ENCODE data around the gene NR4A1.
A peak's percentile ranks its signal among the peaks of the same experiment; 100 is the strongest.

The NR4A1 gene

DNA sequence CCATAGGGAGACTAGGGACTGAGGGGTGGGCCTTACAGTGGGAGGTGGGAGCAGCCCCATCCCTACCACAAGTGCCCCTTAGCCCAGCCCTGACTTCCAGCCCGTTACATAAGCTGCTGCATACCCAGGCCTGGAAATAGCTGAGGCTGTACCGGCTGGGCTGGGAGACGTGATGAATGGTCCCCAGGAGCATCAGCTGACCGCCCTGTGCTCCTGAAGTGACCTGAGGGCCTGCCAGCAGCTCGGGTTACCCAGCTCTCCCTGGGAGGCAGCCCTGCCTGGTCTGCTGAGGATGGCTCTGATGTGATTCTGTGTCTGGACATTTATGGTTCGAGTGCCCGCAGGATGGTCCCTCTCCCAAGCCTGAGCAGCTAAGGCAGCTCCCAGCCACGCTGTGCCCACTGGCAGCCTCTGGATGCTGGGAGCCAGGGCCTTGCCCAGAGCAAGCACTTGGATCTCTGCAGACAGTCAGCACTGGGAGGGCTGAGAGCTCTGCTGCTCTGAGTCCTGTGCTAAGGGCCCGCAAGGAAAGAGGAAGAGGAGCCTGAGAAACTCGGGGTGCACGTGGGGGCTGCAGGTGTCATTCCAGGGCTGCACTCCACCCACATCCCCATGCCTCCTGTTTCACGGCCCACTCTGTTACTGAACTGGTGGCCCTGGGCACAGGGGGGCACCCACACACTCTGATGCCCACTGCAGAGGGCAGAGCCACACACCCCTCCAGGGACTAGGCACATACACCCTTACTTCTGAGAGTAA, 24.0 kb upstream of the NR4A1 start:
- H3K27me3 ChIP-seq, result peaks cover 28% of the 10 kb centered on the region
- H3K27ac ChIP-seq, result no peak overlapping the region
- no peaks in the 10 kb centered on the region for H3K9me3 ChIP-seq
- peaks cover 26 to 30% of the 10 kb centered on the region in 2 experiments for H3K4me1 ChIP-seq (ENCODE audit: control insufficient read depth in 1 of 2, insufficient read depth in 1 of 2, low read depth in 1 of 2, low read length in 1 of 2)
- H3K4me3 ChIP-seq (ENCODE audit: low read depth in 1 of 2, low read length in 1 of 2), result no peak overlapping the region
- no peaks in the 10 kb centered on the region for H3K36me3 ChIP-seq
- TF ChIP-seq, protein P1, sequence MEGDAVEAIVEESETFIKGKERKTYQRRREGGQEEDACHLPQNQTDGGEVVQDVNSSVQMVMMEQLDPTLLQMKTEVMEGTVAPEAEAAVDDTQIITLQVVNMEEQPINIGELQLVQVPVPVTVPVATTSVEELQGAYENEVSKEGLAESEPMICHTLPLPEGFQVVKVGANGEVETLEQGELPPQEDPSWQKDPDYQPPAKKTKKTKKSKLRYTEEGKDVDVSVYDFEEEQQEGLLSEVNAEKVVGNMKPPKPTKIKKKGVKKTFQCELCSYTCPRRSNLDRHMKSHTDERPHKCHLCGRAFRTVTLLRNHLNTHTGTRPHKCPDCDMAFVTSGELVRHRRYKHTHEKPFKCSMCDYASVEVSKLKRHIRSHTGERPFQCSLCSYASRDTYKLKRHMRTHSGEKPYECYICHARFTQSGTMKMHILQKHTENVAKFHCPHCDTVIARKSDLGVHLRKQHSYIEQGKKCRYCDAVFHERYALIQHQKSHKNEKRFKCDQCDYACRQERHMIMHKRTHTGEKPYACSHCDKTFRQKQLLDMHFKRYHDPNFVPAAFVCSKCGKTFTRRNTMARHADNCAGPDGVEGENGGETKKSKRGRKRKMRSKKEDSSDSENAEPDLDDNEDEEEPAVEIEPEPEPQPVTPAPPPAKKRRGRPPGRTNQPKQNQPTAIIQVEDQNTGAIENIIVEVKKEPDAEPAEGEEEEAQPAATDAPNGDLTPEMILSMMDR (IDR thresholded peaks at IDR 0.05), result no peak

DNA sequence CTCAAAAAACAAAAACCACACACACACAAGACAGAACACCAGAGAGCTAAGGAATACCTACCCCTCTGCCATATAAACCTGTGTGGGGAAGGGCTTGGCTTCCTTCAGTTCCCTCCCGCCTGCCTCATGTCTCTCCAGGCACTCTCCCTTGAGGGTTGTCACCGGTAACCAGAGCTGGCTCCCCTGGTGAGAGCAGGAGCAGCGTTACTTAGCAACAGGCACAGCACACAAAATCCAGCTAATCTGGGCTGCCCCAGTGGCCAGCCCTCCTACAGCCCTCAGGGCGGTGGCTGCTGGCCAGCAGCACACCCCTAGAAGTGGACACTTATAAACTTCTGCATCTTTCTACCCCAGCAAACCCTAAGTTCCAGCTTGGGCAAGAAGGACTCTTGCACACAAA, 21.6 kb upstream of the NR4A1 start:
- TF ChIP-seq, protein P1 (IDR thresholded peaks at IDR 0.05), result no peak
- Histone ChIP-seq H3K27me3 (peaks cover 39% of the 10 kb centered on the region), H3K4me1 (ENCODE audit: control insufficient read depth in 1 of 2, insufficient read depth in 1 of 2, low read depth in 1 of 2, low read length in 1 of 2) (peaks cover 20 to 23% of the 10 kb centered on the region in 2 experiments), H3K36me3 (no peaks in the 10 kb centered on the region), H3K27ac (no peak overlapping the region), H3K9me3 (no peaks in the 10 kb centered on the region), H3K4me3 (ENCODE audit: low read depth in 1 of 2, low read length in 1 of 2) (no peak overlapping the region)

DNA sequence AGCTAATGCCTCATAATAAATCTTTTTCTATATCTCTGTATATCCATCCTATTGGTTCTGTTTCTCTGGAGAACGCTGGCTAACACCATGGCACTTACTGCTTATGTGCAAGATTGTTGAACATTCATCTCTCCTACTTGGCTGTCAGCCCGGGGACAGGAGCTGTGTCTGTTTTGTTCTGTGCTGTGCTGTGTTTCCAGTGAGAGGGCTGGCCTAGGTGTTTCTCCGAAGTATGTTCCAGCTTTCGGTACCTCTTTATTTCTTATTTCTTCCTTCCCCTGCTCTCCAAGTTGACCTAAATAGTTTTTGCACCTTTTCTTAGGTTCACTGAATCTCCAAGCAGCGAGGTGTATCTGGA, 18.8 kb upstream of the NR4A1 start:
- peak overlapping the region; percentile 61 for H3K27ac ChIP-seq
- peaks cover 18 to 22% of the 10 kb centered on the region in 2 experiments for H3K4me1 ChIP-seq (ENCODE audit: control insufficient read depth in 1 of 2, insufficient read depth in 1 of 2, low read depth in 1 of 2, low read length in 1 of 2)
- H3K4me3 ChIP-seq (ENCODE audit: low read depth in 1 of 2, low read length in 1 of 2), result peak overlapping the region; percentile 55 to 68
- TF ChIP-seq, protein P1 (IDR thresholded peaks at IDR 0.05), result no peak
- H3K9me3 ChIP-seq, result no peaks in the 10 kb centered on the region
- no peaks in the 10 kb centered on the region for H3K36me3 ChIP-seq
- H3K27me3 ChIP-seq, result peaks cover 67% of the 10 kb centered on the region

DNA sequence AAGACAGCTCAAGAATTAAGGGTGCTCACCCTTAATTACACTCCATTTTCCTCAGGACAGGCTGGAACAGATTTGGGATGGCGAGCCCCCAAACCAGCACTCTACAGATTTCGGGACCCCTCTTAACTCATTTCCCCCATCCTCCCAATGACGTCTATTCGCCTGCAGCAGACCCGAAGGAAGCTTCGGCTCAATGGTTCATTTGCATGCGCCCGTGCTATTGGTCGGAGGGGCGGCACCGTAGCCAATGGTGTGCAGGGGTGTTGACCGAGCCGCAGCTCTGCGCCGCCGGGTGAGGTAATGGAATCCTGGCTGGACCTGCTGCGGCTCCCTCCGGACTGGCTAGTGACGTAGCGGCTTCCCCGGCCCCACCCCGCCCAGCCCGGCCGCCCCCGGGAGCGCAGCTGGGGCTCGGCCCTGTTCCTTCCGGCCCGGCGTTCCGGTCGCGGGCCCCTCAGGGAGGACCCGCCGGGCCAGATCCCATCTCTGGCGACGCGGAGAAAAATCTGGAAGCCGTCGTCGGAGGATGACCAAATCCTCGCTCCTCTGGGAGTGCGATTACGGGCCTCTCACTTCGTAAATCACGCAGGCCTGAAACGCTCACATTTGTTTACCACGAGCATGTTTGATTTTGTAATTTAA, 18.3 kb upstream of the NR4A1 start:
- Histone ChIP-seq H3K36me3 (no peaks in the 10 kb centered on the region), H3K27ac (peak overlapping the region; percentile 61), H3K4me1 (ENCODE audit: control insufficient read depth in 1 of 2, insufficient read depth in 1 of 2, low read depth in 1 of 2, low read length in 1 of 2) (peaks cover 22 to 25% of the 10 kb centered on the region in 2 experiments), H3K27me3 (peaks cover 72% of the 10 kb centered on the region), H3K4me3 (ENCODE audit: low read depth in 1 of 2, low read length in 1 of 2) (peak overlapping the region; percentile 55 to 68), H3K9me3 (no peaks in the 10 kb centered on the region)
- TF ChIP-seq, protein P1 (IDR thresholded peaks at IDR 0.05), result peak; percentile 20

DNA sequence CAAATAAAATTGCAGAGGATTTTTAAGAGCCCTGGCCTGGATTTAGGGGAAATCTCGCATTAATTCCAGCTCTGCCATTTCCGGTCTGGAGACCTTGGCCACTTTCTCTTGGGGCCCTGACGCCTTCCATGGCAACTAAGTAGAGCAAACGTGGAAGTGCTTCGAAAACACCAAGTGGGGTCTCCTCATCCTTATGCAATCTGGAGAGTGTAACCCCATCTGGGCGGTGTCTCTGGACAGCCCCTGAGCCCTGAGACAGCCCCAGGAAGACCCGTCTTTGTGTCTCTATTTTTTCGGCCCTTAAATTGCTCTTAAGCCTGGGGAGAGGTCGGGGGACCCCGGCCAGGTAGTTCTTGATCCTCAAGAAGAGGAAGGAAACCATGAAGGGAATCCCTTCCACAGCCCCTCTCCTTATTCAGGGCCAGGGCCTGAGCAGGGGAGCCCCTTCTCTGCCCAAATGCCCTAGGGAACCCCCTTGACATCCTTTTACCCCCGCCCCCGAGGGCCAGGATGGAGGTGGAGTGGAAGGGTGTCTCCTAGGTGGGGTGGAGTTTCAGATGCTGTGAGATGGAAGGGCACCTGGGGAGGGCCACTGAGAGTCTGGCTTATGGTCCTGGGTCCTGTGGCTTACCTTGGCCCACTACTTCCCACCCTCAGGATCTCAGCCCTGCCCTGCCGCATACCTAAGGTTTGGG, 17.6 kb upstream of the NR4A1 start:
- H3K27me3 ChIP-seq, result peaks cover 78% of the 10 kb centered on the region
- TF ChIP-seq, protein P1 (IDR thresholded peaks at IDR 0.05), result no peak
- H3K36me3 ChIP-seq, result no peaks in the 10 kb centered on the region
- no peaks in the 10 kb centered on the region for H3K9me3 ChIP-seq
- H3K4me3 ChIP-seq (ENCODE audit: low read depth in 1 of 2, low read length in 1 of 2), result peak overlapping the region; percentile 55 to 68
- peaks cover 22 to 25% of the 10 kb centered on the region in 2 experiments for H3K4me1 ChIP-seq (ENCODE audit: control insufficient read depth in 1 of 2, insufficient read depth in 1 of 2, low read depth in 1 of 2, low read length in 1 of 2)
- H3K27ac ChIP-seq, result peak overlapping the region; percentile 61

Measured in neutrophil (primary cell).